H9 (cell line): ENCODE measurements around the gene HGS. TPM values are rescaled to one million over a fixed set of nuclear protein-coding genes. Genes with fewer than 3 reads are reported as not detected.

Experiments used
- DNase-seq: peaks from one replicate; pipeline ENCODE4 v3.0.0-alpha.2; 2017
- H2AFZ ChIP-seq: one replicate; pipeline ENCODE4 v1.6.1; 2013; ENCODE audit warnings: mild to moderate bottlenecking, low read length, control low read depth, moderate library complexity
- H2AK5ac ChIP-seq: 2 replicates; pipeline ENCODE4 v1.6.1; 2013; ENCODE audit warnings: low read length, control low read depth, mixed read lengths; ENCODE audit not compliant: insufficient read length
- H2BK120ac ChIP-seq: one replicate; pipeline ENCODE4 v1.6.1; 2013; ENCODE audit warnings: low read depth, mild to moderate bottlenecking, low read length, control low read depth, inconsistent platforms; ENCODE audit not compliant: poor library complexity, severe bottlenecking
- H2BK12ac ChIP-seq: 2 replicates; pipeline ENCODE4 v1.6.1; 2013; ENCODE audit warnings: low read length, control low read depth, mixed read lengths, low read depth; ENCODE audit not compliant: insufficient read length
- H2BK15ac ChIP-seq: 2 replicates; pipeline ENCODE4 v1.6.1; 2013; ENCODE audit warnings: low read depth, low read length, control low read depth
- H2BK20ac ChIP-seq: one replicate; pipeline ENCODE4 v1.6.1; 2013; ENCODE audit warnings: low read depth, mild to moderate bottlenecking, low read length, control low read depth, inconsistent platforms; ENCODE audit not compliant: poor library complexity, severe bottlenecking
- H2BK5ac ChIP-seq: 2 replicates; pipeline ENCODE4 v1.6.1; 2013; ENCODE audit warnings: low read length, control low read depth, mixed read lengths; ENCODE audit not compliant: insufficient read length
- H3K14ac ChIP-seq: 2 replicates; pipeline ENCODE4 v1.6.1; 2013; ENCODE audit warnings: low read length, control low read depth; ENCODE audit not compliant: insufficient read depth
- H3K18ac ChIP-seq: 2 replicates; pipeline ENCODE4 v1.6.1; 2013; ENCODE audit warnings: low read depth, mild to moderate bottlenecking, mixed read lengths, low read length, control low read depth; ENCODE audit not compliant: insufficient read length
- H3K23ac ChIP-seq: 2 replicates; pipeline ENCODE4 v1.6.1; 2013; ENCODE audit warnings: low read length, control low read depth, mixed read lengths, low read depth; ENCODE audit not compliant: insufficient read length
- H3K23me2 ChIP-seq: 2 replicates; pipeline ENCODE4 v1.6.1; 2013; ENCODE audit warnings: low read depth, mild to moderate bottlenecking, mixed read lengths, low read length, control low read depth; ENCODE audit not compliant: insufficient read length, poor library complexity, severe bottlenecking
- H3K27ac ChIP-seq: 2 replicates; pipeline ENCODE4 v1.5.1; 2013; ENCODE audit warnings: low read length, control low read depth, mixed read lengths, low read depth; ENCODE audit not compliant: insufficient read length
- H3K27me3 ChIP-seq: 2 replicates; pipeline ENCODE4 v1.6.1; 2013; ENCODE audit warnings: low read length, control low read depth, inconsistent platforms; ENCODE audit not compliant: insufficient read depth
- H3K4ac ChIP-seq: 2 replicates; pipeline ENCODE4 v1.6.1; 2013; ENCODE audit warnings: low read depth, mild to moderate bottlenecking, control low read depth, inconsistent platforms, low read length, moderate library complexity
- H3K4me1 ChIP-seq: 2 replicates; pipeline ENCODE4 v1.6.1; 2013; ENCODE audit warnings: low read length, control low read depth, inconsistent platforms; ENCODE audit not compliant: insufficient read depth
- H3K4me2 ChIP-seq: 2 replicates; pipeline ENCODE4 v1.6.1; 2013; ENCODE audit warnings: low read length, control low read depth, mixed read lengths; ENCODE audit not compliant: insufficient read length, insufficient read depth
- H3K56ac ChIP-seq: 2 replicates; pipeline ENCODE4 v1.6.1; 2013; ENCODE audit warnings: low read depth, mild to moderate bottlenecking, mixed read lengths, low read length, control low read depth; ENCODE audit not compliant: insufficient read length
- H3K79me1 ChIP-seq: 2 replicates; pipeline ENCODE4 v1.6.1; 2013; ENCODE audit warnings: low read depth, mild to moderate bottlenecking, moderate library complexity, low read length, control low read depth, inconsistent platforms; ENCODE audit not compliant: insufficient read depth, poor library complexity, severe bottlenecking
- H3K79me2 ChIP-seq: 2 replicates; pipeline ENCODE4 v1.6.1; 2013; ENCODE audit warnings: low read length, control low read depth, inconsistent platforms; ENCODE audit not compliant: insufficient read depth
- H3K9ac ChIP-seq: 2 replicates; pipeline ENCODE4 v1.6.1; 2013; ENCODE audit warnings: low read length, control low read depth, mixed read lengths; ENCODE audit not compliant: insufficient read length; ENCODE audit errors: extremely low read depth
- H3K9me3 ChIP-seq: one replicate; pipeline ENCODE4 v1.6.1; 2013; ENCODE audit warnings: low read depth, low read length, inconsistent platforms; ENCODE audit not compliant: control insufficient read depth
- H3T11ph ChIP-seq: one replicate; pipeline ENCODE4 v1.6.1; 2013; ENCODE audit warnings: mild to moderate bottlenecking, low read length, control low read depth, inconsistent platforms
- H4K20me1 ChIP-seq: one replicate; pipeline ENCODE4 v1.6.1; 2013; ENCODE audit not compliant: control insufficient read depth, insufficient read length, insufficient read depth
- H4K5ac ChIP-seq: 2 replicates; pipeline ENCODE4 v1.6.1; 2013; ENCODE audit warnings: low read depth, mild to moderate bottlenecking, mixed read lengths, low read length, control low read depth; ENCODE audit not compliant: insufficient read length
- H4K8ac ChIP-seq: replicated peaks from 2 replicates; pipeline ENCODE4 v1.6.1; 2013; ENCODE audit warnings: low read length, control low read depth, mixed read lengths, low read depth; ENCODE audit not compliant: insufficient read length
- H4K91ac ChIP-seq: 2 replicates; pipeline ENCODE4 v1.6.1; 2013; ENCODE audit warnings: low read depth, mild to moderate bottlenecking, moderate library complexity, mixed read lengths, low read length, control low read depth; ENCODE audit not compliant: insufficient read length
- H3K27ac Mint-ChIP-seq, 3 experiments: 2 replicates in 2 of 3; 3 replicates in 1 of 3; pipeline ENCODE4 v1.8.0; 2020 to 2021; ENCODE audit warnings: mixed read lengths in 3 of 3, mild to moderate bottlenecking in 1 of 3, moderate library complexity in 1 of 3
- H3K27me3 Mint-ChIP-seq: 2 replicates; pipeline ENCODE4 v1.8.0; 2021; ENCODE audit warnings: low read depth, mild to moderate bottlenecking, moderate library complexity, mixed read lengths
- H3K36me3 Mint-ChIP-seq, 3 experiments: 2 replicates in 2 of 3; 3 replicates in 1 of 3; pipeline ENCODE4 v1.8.0; 2020 to 2021; ENCODE audit warnings: low read depth in 3 of 3, mixed read lengths in 3 of 3; ENCODE audit not compliant: insufficient read depth in 1 of 3
- H3K4me1 Mint-ChIP-seq, 2 experiments: 2 replicates each; pipeline ENCODE4 v1.8.0; 2020; ENCODE audit warnings: mixed read lengths in 2 of 2
- H3K4me3 Mint-ChIP-seq, 2 experiments: 2 replicates in 1 of 2; 3 replicates in 1 of 2; pipeline ENCODE4 v1.8.0; 2020 to 2021; ENCODE audit warnings: mild to moderate bottlenecking in 2 of 2, mixed read lengths in 2 of 2, moderate library complexity in 1 of 2
- H3K9me3 Mint-ChIP-seq, 2 experiments: 2 replicates in 1 of 2; 3 replicates in 1 of 2; pipeline ENCODE4 v1.8.0; 2020; ENCODE audit warnings: mild to moderate bottlenecking in 2 of 2, mixed read lengths in 2 of 2, moderate library complexity in 1 of 2
- WGBS: extraction: QIAGEN DNeasy Blood & Tissue Kit; methylation state at CpG from one replicate; pipeline ENCODE4 v1.1.7; 2013; ENCODE audit warnings: missing lambda C conversion rate, low lambda C conversion rate, mixed read lengths; ENCODE audit not compliant: insufficient read length; ENCODE audit errors: extremely low coverage; 5-methylcytosine and 5-hydroxymethylcytosine counted together
- total RNA-seq: library from RNA; stranded (reverse); gene quantifications from 2 replicates; pipeline ENCODE4 v1.2.1, GENCODE V29; 2021
- TF ChIP-seq, protein P1 (sequence below): fragments of 200-600 bp; sonication (generic); conservative IDR thresholded peaks from 3 replicates; pipeline ENCODE4 v1.8.0; 2021; ENCODE audit warnings: antibody characterized with exemption, mild to moderate bottlenecking

The HGS gene
- total RNA-seq, 1 experiment from 2014 or later: 106 TPM

DNA sequence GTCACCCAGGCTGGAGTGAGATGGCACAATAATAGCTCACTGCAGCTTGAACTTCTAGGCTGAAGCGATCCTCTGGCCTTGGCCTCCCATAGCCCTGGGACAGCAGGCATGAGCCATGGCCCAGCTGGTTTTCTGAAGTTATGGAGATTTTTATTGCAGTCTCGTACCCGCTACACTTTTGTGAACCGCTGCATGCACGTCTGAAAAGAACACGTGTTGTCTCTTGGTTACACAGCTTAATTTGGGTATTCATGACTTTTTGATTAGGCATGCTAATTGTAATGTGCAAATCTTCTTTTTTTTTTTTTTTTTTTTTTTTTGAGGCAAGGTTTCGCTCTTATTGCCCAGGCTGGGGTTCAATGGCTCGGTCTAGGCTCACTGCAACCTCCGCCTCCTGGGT lies 41.6 kb downstream of the HGS start:
- Mint-ChIP-seq H3K27ac (no peak overlapping the region), H3K9me3 (no peaks in the 10 kb centered on the region), H3K27me3 (peaks cover 4% of the 10 kb centered on the region), H3K36me3 (no peaks in the 10 kb centered on the region), H3K4me3 (no peak overlapping the region), H3K4me1 (peaks cover 8 to 14% of the 10 kb centered on the region in 2 experiments; a peak in 3 of 4 replicates)
- H2BK20ac ChIP-seq: no peak overlapping the region
- no peak overlapping the region for H2BK15ac ChIP-seq
- no peaks in the 10 kb centered on the region for H4K20me1 ChIP-seq
- H2BK12ac ChIP-seq: no peak overlapping the region
- no peak overlapping the region for H4K91ac ChIP-seq
- no peaks in the 10 kb centered on the region for H3K23me2 ChIP-seq
- H3K27me3 ChIP-seq: no peaks in the 10 kb centered on the region
- no peaks in the 10 kb centered on the region for H3K79me2 ChIP-seq
- H2BK120ac ChIP-seq: no peak overlapping the region
- WGBS: no CpG with 5 or more reads among the region's 9 CpGs
- H3K4ac ChIP-seq: no peak overlapping the region
- H3K18ac ChIP-seq: no peak overlapping the region
- TF ChIP-seq, protein P1, sequence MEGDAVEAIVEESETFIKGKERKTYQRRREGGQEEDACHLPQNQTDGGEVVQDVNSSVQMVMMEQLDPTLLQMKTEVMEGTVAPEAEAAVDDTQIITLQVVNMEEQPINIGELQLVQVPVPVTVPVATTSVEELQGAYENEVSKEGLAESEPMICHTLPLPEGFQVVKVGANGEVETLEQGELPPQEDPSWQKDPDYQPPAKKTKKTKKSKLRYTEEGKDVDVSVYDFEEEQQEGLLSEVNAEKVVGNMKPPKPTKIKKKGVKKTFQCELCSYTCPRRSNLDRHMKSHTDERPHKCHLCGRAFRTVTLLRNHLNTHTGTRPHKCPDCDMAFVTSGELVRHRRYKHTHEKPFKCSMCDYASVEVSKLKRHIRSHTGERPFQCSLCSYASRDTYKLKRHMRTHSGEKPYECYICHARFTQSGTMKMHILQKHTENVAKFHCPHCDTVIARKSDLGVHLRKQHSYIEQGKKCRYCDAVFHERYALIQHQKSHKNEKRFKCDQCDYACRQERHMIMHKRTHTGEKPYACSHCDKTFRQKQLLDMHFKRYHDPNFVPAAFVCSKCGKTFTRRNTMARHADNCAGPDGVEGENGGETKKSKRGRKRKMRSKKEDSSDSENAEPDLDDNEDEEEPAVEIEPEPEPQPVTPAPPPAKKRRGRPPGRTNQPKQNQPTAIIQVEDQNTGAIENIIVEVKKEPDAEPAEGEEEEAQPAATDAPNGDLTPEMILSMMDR: no peak
- H3K4me1 ChIP-seq: no peaks in the 10 kb centered on the region
- no peak overlapping the region for H3T11ph ChIP-seq
- no peak overlapping the region for H3K14ac ChIP-seq
- H3K27ac ChIP-seq: no peak overlapping the region
- no peak overlapping the region for H4K5ac ChIP-seq
- no peak overlapping the region for H2AFZ ChIP-seq
- no peak overlapping the region for H2BK5ac ChIP-seq
- no peak overlapping the region for H2AK5ac ChIP-seq
- no peaks in the 10 kb centered on the region for H3K9me3 ChIP-seq
- no peak overlapping the region for H4K8ac ChIP-seq
- no peak overlapping the region for H3K9ac ChIP-seq
- no peaks in the 10 kb centered on the region for H3K79me1 ChIP-seq
- DNase-seq: no peak
- H3K23ac ChIP-seq: no peak overlapping the region
- H3K56ac ChIP-seq: no peak overlapping the region
- no peak overlapping the region for H3K4me2 ChIP-seq
